ENCODE measurements around the gene SBNO2.

The SBNO2 gene, protein sequence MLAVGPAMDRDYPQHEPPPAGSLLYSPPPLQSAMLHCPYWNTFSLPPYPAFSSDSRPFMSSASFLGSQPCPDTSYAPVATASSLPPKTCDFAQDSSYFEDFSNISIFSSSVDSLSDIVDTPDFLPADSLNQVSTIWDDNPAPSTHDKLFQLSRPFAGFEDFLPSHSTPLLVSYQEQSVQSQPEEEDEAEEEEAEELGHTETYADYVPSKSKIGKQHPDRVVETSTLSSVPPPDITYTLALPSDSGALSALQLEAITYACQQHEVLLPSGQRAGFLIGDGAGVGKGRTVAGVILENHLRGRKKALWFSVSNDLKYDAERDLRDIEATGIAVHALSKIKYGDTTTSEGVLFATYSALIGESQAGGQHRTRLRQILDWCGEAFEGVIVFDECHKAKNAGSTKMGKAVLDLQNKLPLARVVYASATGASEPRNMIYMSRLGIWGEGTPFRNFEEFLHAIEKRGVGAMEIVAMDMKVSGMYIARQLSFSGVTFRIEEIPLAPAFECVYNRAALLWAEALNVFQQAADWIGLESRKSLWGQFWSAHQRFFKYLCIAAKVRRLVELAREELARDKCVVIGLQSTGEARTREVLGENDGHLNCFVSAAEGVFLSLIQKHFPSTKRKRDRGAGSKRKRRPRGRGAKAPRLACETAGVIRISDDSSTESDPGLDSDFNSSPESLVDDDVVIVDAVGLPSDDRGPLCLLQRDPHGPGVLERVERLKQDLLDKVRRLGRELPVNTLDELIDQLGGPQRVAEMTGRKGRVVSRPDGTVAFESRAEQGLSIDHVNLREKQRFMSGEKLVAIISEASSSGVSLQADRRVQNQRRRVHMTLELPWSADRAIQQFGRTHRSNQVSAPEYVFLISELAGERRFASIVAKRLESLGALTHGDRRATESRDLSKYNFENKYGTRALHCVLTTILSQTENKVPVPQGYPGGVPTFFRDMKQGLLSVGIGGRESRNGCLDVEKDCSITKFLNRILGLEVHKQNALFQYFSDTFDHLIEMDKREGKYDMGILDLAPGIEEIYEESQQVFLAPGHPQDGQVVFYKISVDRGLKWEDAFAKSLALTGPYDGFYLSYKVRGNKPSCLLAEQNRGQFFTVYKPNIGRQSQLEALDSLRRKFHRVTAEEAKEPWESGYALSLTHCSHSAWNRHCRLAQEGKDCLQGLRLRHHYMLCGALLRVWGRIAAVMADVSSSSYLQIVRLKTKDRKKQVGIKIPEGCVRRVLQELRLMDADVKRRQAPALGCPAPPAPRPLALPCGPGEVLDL (N-terminal part only)

GRCh38 chr19:1173845-1174809 lies at the start of gene SBNO2:
TSS of gene SBNO2 (minus strand) at chr19:1174268. CDS start at chr19:1154276, 19,992 bp downstream.
- TF ChIP-seq, protein P1, sequence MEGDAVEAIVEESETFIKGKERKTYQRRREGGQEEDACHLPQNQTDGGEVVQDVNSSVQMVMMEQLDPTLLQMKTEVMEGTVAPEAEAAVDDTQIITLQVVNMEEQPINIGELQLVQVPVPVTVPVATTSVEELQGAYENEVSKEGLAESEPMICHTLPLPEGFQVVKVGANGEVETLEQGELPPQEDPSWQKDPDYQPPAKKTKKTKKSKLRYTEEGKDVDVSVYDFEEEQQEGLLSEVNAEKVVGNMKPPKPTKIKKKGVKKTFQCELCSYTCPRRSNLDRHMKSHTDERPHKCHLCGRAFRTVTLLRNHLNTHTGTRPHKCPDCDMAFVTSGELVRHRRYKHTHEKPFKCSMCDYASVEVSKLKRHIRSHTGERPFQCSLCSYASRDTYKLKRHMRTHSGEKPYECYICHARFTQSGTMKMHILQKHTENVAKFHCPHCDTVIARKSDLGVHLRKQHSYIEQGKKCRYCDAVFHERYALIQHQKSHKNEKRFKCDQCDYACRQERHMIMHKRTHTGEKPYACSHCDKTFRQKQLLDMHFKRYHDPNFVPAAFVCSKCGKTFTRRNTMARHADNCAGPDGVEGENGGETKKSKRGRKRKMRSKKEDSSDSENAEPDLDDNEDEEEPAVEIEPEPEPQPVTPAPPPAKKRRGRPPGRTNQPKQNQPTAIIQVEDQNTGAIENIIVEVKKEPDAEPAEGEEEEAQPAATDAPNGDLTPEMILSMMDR (IDR thresholded peaks at IDR 0.05; ENCODE audit: extremely low read depth, missing control alignments): no peak
- DNase-seq (ENCODE audit: low spot score): peak; percentile 100

GRCh38 chr19:1223018-1223855 lies 49.2 kb upstream of the SBNO2 start:
- TF ChIP-seq, protein P1 (IDR thresholded peaks at IDR 0.05; ENCODE audit: extremely low read depth, missing control alignments): peak; percentile 29
- peak; percentile 79 for DNase-seq (ENCODE audit: low spot score)

GRCh38 chr19:1222394-1222793 lies 48.3 kb upstream of the SBNO2 start:
- DNase-seq (ENCODE audit: low spot score): no peak

DNA sequence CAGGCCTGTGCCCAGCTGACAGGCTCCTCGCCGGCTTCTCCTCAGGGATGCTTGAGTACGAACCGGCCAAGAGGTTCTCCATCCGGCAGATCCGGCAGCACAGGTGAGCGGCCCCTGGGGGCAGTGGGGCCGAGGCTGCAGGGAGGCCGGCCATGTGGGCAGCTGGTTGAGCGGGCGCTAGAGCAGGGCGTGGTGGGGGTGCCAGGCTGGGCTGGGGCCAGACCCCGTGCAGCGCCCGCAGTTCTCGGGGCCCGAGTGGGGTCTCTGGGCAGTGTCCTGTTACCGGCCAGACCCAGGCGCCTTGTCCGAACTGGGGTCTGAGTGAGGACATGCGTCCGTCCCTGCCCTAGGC lies 47.8 kb upstream of the SBNO2 start:
- DNase-seq (ENCODE audit: low spot score): no peak
- TF ChIP-seq, protein P1 (IDR thresholded peaks at IDR 0.05; ENCODE audit: extremely low read depth, missing control alignments): no peak

More at GRCh38 chr19:1222394-1222793, 48.3 kb upstream of the SBNO2 start:
- TF ChIP-seq, protein P1 (IDR thresholded peaks at IDR 0.05; ENCODE audit: extremely low read depth, missing control alignments): no peak

DNA sequence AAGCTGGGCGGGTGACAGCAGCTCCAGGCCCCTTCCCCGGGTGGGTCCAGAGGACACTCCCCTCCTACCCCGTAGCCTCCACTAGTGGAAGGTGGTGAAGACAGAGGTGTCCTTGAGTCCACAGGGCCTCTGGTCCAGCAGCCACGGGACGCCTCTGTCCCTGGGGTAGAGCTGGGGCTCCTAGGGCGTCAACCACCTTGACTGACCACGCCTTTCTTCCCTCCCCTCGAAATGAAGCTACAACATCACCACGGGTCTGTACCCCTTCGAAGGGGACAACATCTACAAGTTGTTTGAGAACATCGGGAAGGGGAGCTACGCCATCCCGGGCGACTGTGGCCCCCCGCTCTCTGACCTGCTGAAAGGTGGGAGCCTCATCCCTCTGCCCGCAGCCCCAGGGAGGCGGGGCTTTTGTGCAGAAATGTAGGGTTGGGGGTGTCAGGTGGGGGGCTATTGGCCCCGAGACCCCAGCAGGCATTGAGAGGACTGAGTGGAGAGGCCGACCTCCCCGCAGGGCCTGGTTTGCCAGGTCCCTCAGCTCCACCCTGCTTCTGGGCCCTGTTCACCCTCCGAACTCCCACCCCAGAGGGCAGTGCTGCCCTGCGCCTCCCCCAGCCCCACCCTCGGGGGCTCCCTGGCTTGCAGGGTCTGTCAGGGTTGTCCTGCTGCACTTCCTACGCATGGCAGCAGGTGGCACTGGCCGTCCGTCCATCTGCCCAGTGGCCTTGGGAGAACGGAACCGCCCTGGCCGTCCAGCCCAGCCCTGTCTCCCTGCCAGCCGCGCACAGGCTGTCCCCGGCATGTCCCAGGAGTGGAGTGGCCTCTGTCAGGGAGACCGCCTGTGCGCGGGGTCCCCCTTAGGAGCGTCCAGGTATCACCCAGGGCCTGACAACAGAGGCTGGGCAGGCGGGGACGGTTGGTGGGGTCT lies 47.2 kb upstream of the SBNO2 start:
- TF ChIP-seq, protein P1 (IDR thresholded peaks at IDR 0.05; ENCODE audit: extremely low read depth, missing control alignments): peak; percentile 30
- no peak for DNase-seq (ENCODE audit: low spot score)
